Upper lobe of right lung (tissue), 1 donor: ENCODE data around the gene PGC. TPM values are rescaled to one million over a fixed set of nuclear protein-coding genes. Genes with fewer than 3 reads are reported as not detected.

Experiments
- ATAC-seq: fragments of 200-7000 bp; cut with Tn5 transposase; one replicate; pipeline ENCODE4 v1.9.1; 2020; ENCODE audit warnings: mild to moderate bottlenecking, moderate library complexity
- DNase-seq: peaks from one replicate; pipeline ENCODE4 v3.0.0-alpha.2; 2020
- H3K27ac ChIP-seq: fragments of 200-600 bp; one replicate; pipeline ENCODE4 v1.8.0; 2022
- H3K27me3 ChIP-seq: fragments of 200-600 bp; one replicate; pipeline ENCODE4 v1.8.0; 2022; ENCODE audit warnings: mild to moderate bottlenecking
- H3K36me3 ChIP-seq: fragments of 200-600 bp; one replicate; pipeline ENCODE4 v1.8.0; 2022
- H3K4me1 ChIP-seq: fragments of 200-600 bp; one replicate; pipeline ENCODE4 v1.8.0; 2022
- H3K4me3 ChIP-seq: fragments of 200-600 bp; one replicate; pipeline ENCODE4 v1.8.0; 2022; ENCODE audit warnings: mild to moderate bottlenecking
- H3K9me3 ChIP-seq: fragments of 200-600 bp; one replicate; pipeline ENCODE4 v1.8.0; 2022
- intact Hi-C: fragments of 100-400 bp; cut with DNase I; formaldehyde crosslinking; loops from one replicate; pipeline ENCODE4 v1.11.0; 2022
- total RNA-seq: library from RNA; stranded (reverse); fragmentation: NEBNext Ultra II Directional; extraction: Animal tissue kit (Norgen Biotek cat#: 25700); gene quantifications from one replicate; pipeline ENCODE4 v1.2.1, GENCODE V29; 2021
- TF ChIP-seq, protein P1 (sequence below): fragments of 200-600 bp; IDR thresholded peaks from one replicate; pipeline ENCODE4 v1.8.0; 2022; ENCODE audit warnings: antibody characterized with exemption
- donor health status: DM: no; HTN: yes; CAD: no; lungs with severe emphysema.

Gene PGC
- total RNA-seq, 1 donor from 2014 or later, result 1,050 TPM

- no peak for DNase-seq
- Histone ChIP-seq H3K9me3 (no peaks in the 10 kb centered on the region), H3K27ac (no peak overlapping the region), H3K27me3 (no peaks in the 10 kb centered on the region), H3K4me1 (peaks cover 36% of the 10 kb centered on the region), H3K4me3 (no peak overlapping the region), H3K36me3 (peaks cover 5% of the 10 kb centered on the region)
- TF ChIP-seq, protein P1, sequence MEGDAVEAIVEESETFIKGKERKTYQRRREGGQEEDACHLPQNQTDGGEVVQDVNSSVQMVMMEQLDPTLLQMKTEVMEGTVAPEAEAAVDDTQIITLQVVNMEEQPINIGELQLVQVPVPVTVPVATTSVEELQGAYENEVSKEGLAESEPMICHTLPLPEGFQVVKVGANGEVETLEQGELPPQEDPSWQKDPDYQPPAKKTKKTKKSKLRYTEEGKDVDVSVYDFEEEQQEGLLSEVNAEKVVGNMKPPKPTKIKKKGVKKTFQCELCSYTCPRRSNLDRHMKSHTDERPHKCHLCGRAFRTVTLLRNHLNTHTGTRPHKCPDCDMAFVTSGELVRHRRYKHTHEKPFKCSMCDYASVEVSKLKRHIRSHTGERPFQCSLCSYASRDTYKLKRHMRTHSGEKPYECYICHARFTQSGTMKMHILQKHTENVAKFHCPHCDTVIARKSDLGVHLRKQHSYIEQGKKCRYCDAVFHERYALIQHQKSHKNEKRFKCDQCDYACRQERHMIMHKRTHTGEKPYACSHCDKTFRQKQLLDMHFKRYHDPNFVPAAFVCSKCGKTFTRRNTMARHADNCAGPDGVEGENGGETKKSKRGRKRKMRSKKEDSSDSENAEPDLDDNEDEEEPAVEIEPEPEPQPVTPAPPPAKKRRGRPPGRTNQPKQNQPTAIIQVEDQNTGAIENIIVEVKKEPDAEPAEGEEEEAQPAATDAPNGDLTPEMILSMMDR, result no peak
- intact Hi-C loops, result no loop called here
- no peak for ATAC-seq
Observed at GRCh38 chr6:41702771-41703494, 44.3 kb downstream of the PGC start.

- DNase-seq (no peak), ATAC-seq (no peak)
- Histone ChIP-seq H3K36me3 (peaks cover 5% of the 10 kb centered on the region), H3K4me3 (no peak overlapping the region), H3K4me1 (peaks cover 28% of the 10 kb centered on the region), H3K27ac (no peak overlapping the region), H3K9me3 (no peaks in the 10 kb centered on the region), H3K27me3 (no peaks in the 10 kb centered on the region)
- intact Hi-C loops, result no loop called here
- TF ChIP-seq, protein P1, result no peak
Observed at GRCh38 chr6:41702089-41702745, 45.0 kb downstream of the PGC start.

GRCh38 chr6:41700463-41701347 is 46.5 kb downstream of the PGC start:
- no peaks in the 10 kb centered on the region for H3K9me3 ChIP-seq
- no peaks in the 10 kb centered on the region for H3K27me3 ChIP-seq
- H3K36me3 ChIP-seq, result peaks cover 5% of the 10 kb centered on the region
- DNase-seq (no peak), ATAC-seq (peak; percentile 32)
- TF ChIP-seq, protein P1, result no peak
- intact Hi-C loops, result no loop called here
- H3K4me3 ChIP-seq, result no peak overlapping the region
- peaks cover 13% of the 10 kb centered on the region for H3K4me1 ChIP-seq
- peak overlapping the region; percentile 4 for H3K27ac ChIP-seq

DNA sequence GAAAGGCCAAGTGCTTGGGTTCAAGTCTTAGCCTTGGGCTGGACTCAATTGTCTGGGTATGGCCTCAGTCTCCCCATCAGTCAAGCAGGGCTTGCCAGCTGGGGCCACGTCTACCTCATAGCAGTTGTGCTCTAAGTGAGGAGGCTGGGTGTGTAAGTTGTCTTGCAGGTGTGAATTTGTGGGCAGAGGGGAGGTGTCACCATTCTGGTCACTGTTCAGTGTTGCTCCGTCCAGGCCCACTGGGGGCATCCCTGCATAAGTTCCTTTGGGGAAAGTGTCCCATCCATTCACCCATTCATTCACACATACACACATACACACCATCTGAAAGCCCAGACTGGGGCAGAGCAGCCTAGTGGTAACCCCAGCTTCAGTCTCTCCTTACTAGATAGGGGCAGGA is 48.1 kb downstream of the PGC start:
- H3K27ac ChIP-seq, result peak overlapping the region; percentile 11
- peaks cover 5% of the 10 kb centered on the region for H3K36me3 ChIP-seq
- TF ChIP-seq, protein P1, result no peak
- H3K9me3 ChIP-seq, result no peaks in the 10 kb centered on the region
- intact Hi-C loops, result no loop called here
- DNase-seq (no peak), ATAC-seq (no peak)
- H3K4me3 ChIP-seq, result no peak overlapping the region
- H3K4me1 ChIP-seq, result peaks cover 5% of the 10 kb centered on the region
- no peaks in the 10 kb centered on the region for H3K27me3 ChIP-seq

DNA sequence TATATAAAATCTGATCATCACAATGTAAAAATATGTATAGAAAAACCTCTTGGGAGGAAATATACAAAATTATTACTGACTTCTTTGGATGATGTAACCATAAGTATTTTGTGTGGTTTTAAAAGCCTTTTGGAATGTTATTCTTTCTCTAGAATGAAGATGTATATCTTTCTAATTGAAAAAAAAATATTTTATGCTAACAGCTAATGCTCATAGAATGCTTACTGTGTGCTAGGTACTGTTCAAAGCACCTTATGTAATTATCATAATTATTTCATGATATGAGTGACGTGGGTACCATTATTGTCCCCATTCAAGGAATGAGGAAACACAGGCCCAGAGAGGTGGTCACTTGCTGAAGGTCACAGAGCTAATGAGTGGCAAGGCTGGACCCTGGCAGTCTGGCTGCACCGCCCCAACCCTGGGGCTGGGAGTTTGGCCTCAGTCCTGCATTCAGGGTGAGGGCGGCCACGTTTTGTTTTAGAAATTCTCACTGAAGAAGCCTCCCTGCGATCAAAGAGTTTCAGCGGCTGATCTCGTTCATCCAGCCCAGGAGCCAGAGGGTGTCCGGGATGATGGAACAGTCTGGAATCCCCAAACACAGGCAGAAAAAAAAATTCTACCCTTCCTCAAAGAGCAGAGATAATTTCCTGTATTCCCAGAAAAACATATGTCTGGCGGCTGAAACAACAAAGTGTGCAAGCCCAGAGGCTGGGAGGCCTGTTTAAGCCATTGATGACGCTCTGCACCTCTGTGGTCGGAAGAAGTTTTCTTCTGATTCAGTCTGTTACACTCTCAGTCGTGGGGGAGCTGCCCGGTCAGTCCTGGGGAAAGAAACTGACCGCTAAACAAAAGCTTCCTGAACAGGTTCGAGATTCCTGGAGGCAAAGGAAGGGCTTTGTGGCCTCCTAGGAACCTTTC is 49.1 kb downstream of the PGC start:
- TF ChIP-seq, protein P1, result no peak
- Histone ChIP-seq H3K4me1 (peaks cover 10% of the 10 kb centered on the region), H3K9me3 (no peaks in the 10 kb centered on the region), H3K27ac (peak overlapping the region; percentile 11), H3K4me3 (no peak overlapping the region), H3K27me3 (no peaks in the 10 kb centered on the region), H3K36me3 (peaks cover 5% of the 10 kb centered on the region)
- intact Hi-C loops, result no loop called here
- no peak for DNase-seq
- ATAC-seq, result no peak
